Stimulated activated CD4-positive, alpha-beta T cell treated with anti-CD3 and anti-CD28 coated beads, Interleukin-12 subunit alpha, Interleukin-12 subunit beta, amount 100 ng/mL, for 48 hours (primary cell): ENCODE results near the gene HSCB.
A peak's percentile ranks its signal among the peaks of the same experiment; 100 is the strongest.
"Not testable (repeated sequence)": the region's sequence is repeated elsewhere in the genome, so short reads cannot be mapped to it uniquely, and the experiment has no call there.

ENCODE experiments used
- DNase-seq, 3 donors: peaks; one replicate each; pipeline ENCODE4 v3.0.0-alpha.2; 2020; ENCODE audit warnings: low read depth in 2 of 3, low spot score in 1 of 3

HSCB gene

DNA sequence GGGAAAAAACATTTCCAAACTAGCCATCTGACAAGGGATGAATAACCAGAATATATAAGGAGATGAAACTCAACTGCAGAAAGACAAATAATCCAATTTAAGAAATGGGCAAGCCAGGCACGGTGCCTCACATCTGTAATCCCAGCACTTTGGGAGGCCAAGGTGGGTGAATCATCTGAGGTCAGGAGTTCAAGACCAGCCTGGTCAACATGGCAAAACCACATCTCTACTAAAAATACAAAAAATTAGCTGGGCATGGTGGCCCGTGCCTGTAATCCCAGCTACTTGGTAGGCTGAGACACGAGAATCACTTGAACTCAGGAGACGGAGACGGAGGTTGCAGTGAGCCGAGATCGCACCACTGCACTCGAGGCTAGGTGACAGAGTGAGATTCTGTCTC, 3.0 kb upstream of the HSCB start:
- DNase-seq: not testable (repeated sequence)

DNA sequence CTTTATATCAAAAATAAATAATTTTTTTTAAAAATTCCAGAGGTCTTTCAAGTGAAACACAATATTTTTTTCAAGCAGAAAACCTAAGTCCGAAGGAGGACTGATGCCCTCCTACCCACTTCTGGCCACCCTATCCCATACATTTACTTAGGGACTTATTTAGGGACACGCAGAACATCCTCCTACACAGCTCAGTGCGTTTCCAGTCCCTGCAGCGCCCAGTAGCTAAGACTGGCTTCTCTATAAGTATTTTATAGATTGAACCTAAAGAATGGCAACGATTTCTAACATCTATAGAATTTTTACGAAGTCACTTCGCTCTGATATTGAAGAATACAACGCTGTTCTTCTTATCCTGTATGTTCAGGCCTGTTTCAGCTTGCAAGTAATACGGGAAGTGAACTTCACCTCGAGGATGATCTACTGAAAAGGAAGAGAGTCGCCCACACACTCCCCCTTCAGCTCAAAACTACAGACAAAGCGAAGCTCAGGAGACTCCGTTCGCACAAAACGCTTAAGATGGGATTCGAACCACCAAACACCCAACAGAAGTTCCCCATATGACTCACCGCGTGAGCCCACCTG, 547 bp upstream of the HSCB start:
- DNase-seq: no peak

DNA sequence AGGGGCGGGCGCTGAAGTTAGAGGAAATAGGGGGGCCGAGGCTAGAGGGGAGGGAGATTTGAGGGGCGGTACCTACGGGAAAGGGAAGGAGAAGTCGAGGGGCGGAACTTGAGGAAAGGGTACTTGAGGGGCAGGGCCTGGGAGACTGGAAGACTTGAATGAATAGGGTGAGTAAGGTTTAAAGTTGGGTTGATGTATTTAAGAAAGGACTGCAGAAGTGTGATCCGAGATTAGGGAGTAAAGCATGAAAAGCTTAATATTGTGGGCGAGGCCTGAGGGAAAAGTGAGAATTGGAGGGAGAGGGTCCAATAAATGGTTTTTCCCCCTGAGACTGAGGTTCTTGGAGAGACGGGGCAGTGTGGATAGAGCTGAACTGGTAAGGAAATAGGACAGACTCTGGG, 723 bp downstream of the HSCB start:
- DNase-seq: peak in 1 of 3 donors; percentile 77

DNA sequence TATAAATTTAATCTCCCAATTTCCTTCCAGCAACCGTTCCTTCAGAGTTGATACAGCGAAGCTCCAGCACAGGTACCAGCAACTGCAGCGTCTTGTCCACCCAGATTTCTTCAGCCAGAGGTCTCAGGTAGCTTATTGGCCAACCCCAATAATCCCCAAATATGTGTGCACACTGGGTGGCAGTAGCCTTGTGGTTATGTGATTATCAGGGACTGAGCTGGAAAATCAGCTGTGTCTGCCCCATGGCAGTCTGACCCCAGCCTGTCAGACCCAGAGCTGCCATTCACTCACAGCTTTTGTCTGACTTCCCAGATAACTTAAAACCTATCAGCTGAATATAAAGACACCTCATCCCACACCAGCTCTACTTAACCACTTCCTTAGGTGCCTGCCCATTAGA, 2.0 kb downstream of the HSCB start:
- DNase-seq: no peak

DNA sequence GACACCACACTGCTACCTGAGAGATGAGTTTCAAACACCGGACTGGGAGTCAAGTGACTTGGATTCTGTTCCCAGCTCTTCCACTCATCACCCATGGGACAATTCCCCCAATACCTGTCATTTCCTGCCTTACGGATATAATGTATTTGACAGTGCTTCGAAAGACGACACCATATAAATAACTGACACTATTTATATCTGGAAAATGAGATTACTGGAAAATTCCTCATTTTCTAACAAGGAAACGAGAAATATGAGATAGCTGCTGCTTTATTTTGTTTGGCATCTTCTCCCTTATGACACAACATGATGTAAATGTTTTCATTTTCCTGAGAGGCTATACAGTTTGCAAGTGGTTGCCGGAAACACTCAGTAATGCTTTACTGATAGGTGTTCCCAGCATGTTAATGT, 8.6 kb downstream of the HSCB start:
- DNase-seq: no peak

DNA sequence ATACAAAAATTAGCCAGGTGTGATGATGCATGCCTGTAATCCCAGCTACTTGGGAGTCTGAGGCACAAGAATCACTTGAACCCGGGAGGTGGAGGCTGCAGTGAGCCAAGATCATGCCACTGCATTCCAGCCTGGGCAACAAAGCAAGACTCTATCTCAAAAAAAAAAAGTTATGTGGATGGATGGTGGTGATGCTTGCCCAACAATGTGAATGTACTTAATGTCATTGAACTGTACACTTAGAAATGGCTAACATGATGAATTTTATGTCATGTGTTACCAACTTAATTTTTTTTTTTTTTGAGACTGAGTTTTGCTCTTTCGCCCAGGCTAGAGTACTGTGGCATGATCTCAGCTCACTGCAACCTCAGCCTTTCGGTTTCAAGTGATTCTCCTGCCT, 12.7 kb downstream of the HSCB start:
- DNase-seq: not testable (repeated sequence)

DNA sequence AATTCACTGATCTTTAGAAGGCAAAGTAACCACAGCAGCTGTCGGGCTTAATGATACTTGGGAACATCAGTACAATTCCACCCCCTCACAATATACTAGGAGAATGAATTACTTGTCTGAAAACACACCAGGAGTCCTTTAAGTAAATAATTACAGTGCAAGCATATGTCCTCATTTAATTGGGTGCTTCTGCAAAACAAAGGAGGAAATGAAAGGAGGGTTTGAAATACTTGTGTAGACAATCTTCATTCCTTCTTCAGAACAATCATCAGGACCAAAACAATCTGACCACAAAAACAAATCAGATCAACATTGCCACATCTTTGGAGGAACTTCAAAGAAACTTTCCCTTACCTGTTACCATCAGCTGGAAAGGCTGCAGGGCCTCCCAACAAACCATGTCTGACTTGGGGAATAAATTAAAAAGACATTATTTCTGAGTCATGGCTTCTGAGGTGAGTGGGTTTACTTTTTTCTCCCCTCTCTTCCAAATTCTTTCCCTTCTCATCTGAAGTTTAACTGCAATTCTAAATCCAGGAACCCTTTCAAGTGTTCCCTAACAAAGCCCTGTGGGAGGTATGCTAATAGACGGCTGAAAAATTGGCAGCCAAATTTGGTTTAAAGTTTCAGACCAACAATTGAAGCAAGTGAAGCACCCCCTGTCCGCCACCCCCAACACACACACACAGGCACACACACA, 18.2 kb downstream of the HSCB start:
- DNase-seq: no peak

DNA sequence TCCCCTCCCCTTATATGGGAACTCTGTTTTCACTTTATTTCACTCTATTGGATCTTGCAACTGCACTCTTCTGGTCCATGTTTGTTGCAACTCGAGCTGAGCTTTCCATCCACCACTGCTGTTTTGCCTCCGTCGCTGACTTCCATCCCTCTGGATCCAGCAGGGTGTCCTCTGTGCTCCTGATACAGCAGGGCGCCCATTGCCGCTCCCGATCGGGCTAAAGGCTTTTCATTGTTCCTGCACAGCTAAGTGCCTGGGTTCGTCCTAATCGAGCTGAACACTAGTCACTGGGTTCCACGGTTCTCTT, 19.6 kb downstream of the HSCB start:
- no peak for DNase-seq

DNA sequence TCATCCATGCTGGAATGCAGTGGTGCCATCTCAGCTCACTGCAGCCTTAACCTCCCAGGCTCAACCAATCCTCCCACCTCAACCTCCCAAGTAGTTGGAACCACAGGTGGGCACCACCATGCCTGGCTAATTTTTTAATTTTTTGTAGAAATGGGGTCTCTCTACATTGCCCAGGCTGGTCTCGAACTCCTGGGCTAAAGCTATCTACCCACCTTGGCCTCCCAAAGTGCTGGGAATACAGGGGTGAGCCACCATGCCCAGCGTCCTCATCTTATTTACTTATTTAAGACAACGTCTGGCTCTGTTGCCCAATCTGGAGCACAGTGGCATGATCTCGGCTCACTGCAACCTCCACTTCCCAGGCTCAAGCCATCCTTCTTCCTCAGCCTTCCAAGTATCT, 20.2 kb downstream of the HSCB start:
- not testable (repeated sequence) for DNase-seq

DNA sequence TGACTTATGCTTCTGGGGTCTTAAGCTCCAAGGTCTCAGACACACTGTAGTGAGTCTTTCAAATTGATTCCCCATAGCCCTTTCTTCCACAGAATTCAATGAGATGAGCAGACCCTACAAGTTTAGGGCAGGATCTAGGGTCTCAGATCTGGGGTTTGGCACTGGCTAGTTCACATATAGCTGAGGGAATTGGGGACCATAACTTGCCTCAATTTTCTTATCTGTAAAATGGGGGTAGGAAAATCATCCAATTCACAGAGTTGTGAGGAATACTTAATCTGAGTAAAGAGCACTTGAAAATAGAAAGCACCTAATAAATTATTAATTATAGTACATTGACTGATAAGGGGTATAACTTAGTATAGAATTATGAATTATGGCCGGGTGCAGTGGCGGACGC, 24.8 kb downstream of the HSCB start:
- no peak for DNase-seq

DNA sequence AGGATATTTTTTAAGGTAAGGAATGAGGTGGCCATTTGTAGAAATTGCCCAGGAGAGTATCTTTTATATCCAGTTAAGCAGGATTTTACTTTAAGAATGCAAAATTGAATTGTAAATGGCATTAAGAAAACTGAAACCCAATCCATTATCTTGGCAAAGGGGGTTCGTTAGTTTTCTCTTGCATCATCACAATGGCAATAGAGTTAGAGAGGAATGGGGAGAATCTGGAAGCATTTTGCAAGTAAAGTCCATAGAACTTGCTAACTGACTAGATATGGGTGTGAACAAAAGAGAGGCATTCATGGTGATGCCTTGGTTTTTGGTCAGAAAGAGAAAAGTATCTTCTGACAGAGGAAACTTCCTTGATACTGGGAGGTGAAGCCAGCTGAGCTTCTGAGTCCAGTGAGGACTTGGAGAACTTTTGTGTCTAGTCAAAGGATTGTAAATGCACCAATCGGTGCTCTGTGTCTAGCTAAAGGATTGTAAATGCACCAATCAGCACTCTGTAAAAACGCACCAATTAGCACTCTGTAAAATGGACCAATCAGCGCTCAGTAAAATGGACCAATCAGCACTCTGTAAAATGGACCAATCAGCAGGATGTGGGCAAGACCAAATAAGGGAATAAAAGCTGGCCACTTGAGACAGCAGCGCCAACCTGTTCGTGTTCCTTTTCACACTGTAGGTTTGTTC, 27.0 kb downstream of the HSCB start:
- no peak for DNase-seq

DNA sequence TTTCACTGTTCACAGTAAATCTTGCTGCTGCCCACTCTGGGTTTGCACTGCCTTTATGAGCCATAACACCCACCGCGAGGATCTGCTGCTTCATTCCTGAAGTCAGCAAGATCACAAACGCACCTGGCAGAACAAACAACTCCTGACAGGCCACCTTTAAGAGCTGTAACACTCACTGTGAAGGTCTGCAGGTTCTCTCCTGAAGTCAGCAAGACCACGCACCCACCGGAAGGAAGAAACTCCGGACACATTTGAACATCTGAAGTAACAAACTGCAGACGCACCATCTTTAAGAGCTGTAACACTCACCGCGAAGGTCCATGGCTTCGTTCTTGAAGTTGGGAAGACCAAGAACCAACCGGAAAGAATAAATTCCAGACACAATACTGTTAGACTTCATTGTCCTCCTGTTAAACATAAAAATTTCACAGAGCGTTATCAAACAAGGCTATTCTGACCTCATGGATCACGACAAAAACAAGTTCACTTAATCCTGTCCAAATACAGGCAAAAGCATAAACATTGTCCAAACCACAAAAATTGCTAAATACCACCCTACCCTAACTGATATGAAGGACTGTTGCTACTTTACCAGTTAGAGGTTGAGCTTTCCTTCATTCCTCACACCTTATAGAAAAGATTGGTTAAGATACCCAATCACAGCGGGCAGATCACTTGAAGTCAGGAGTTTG, 27.7 kb downstream of the HSCB start:
- no peak for DNase-seq

DNA sequence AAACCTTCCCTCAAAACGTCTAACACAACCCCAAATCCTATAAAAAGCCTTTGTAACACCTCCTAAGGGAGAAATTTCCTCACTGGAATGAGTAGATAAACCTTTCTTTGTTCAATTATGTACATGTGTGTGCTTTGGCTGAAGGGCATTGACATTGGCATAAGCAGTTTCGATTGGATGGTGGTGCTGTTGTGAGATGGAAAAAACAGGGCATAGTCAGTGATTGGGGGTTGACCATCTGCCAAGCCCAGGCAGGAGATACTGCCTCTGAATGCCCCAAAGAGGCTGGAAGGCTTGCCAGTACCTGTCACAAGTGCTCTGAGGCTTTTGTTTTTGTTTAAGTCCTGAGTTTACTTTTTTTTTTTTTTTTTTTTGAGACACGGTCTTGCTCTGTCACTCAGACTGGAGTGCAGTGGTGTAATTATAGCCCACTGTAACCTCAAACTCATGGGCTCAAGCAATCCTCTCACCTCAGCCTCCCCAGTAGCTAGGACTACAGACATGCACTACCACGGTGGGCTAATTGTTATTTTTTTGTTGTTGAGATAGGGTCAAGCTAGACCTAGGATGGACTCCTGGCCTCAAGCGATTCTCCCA, 29.5 kb downstream of the HSCB start:
- DNase-seq: no peak

DNA sequence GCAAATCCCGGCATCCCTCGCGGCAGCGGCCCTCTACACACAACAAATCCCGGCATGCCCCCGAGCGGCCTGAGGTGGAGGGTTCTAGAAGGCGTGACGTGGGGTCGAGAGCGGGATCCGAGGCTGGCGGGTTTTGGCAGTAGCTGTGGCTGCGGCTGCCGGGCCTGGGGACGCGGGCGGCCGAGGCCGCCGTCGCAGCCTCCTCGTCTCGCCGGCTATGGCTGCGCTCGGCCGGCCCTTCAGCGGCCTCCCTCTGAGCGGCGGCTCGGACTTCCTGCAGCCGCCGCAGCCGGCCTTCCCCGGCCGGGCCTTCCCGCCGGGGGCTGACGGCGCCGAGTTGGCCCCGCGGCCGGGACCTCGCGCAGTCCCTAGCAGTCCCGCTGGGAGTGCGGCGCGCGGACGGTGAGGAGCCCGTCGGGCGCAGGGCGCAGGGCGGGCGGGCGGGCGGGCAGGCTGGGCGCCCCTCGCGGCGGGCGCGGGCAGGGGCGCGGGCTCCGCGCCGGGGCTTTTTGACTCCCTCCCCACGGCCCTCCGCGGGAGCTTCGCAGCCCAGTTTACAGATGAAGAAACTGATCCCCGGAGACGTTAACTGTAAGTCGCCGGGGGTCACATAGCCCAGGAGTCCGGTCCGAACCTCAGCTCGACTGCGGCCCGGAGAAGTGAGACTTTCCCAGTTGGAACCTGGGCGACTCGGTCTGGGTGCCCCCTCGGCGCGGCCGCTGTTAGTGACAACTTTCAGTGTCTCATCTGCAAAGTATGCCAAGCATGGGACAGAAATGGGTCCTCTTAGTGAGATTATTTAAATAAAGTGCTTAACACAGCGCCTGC, 31.0 kb downstream of the HSCB start, which contains the start of gene CCDC117:
Gene CCDC117 (plus strand): TSS at position 63 of the 828 bp plus-strand sequence. CDS start 155 bp downstream, at position 218.
- DNase-seq: peak; percentile 89 to 92 (median 91)

DNA sequence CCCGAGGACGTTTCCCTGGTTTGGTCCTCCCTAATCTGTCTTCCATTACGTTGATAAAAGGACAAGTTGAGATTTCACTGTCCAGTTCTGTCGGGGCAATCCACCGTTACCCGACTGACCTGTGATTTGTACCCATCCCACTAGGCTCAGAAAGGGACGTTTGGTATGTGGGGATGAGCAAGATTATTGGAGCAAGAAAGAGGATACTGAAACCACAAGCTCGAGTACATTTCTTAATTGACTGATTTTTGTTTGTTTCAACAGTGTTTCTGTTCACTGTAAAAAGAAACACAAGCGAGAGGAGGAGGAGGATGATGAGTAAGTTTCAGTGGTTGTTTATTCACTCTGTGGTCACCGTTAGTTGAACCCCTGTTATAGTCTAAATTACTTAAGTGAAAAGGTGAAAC, 31.6 kb downstream of the HSCB start:
- no peak for DNase-seq

DNA sequence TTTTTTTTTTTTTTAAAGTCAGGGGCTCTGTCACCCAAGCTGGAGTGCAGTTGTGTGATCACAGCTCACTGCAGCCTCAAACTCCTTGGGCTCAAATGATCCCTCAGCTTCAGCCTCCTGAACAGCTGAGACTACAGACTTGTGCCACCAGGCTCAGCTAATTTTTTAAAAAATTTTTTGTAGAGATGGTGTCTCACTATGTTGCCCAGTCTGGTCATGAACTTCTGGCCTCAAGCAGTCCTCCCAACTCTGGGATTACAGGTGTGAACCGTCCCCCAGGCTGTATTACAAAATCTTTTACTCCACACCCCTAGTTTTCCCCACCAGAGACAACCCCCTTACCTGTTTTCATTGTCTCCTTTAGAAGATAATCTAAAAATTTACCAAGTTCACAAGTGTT, 32.5 kb downstream of the HSCB start:
- DNase-seq: no peak

DNA sequence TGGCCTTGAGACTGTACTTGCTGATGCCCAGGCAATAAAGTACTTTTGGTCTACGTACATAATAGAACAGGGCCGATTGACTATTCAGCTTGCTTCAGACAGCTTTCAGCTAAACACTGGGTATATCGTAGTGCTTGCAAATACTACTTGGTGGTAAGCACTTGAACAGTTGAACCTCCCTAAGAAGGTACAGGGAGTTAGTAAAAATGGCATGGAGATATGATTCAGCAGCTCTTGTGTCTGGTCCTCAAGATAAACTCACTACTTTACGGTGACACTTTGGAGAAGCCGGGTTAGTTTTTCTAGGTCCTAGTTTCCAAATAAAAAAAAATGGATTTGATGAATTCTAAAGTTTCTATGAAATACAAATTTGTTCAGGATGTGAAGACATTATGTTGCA, 38.0 kb downstream of the HSCB start:
- no peak for DNase-seq

DNA sequence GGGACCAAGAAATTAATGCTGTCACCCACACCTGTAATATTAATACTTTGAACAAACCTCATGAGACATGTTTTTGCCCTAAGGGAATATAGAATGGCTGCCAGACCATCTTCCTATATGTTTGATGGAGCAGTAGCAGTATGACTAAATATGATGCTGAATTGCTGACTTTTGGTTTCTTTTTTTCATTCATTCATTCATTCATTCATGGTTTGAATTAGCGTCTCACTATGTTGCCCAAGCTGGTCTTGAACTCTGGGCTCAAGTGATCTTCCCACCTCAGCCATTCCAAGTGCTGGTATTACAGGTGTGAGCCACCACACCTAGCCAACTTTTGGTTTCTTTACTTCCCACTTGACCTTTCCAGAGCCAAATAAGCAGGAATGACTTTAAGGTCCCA, 38.5 kb downstream of the HSCB start:
- no peak for DNase-seq

DNA sequence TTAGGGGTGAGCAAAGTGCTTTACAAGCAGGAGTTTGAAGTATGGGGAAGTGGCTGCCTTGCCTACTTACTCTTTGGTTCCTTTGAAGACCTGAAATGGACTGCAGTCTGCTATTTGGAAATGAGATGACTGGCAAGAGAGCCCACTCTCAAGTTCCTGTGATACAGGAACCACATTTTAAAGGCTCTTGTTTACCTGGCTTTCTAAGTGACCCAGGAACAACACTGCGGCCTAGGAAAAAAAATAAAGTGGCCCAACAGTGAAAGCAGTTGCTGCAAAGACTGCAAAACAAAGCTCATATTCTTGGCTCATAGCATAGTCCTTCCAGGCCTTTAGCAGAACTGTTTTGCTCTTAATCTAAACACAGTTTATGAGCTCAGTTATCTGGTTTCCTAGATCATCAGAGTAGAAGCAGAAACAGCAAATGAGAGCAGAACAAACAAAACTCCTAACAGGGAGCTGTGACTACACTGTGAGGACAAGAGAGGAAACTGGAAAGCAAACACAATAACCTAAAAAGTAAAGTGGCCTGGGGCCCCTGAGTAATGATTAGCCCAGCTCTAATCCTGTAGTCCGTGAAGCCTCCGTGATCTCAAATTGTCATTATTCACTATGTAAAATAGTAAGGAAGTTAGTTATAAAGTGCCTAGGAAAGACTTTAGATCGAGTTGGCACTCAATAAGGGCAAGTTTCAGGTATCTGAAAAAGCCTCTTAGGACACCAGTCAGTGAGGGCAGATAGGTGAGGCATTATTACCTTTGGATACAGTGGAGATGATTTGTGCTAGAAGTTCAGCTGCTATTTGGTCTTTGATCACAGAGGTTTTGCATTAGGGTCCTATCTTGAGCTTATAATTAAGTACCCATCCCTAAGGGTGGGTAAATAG, 42.2 kb downstream of the HSCB start:
- DNase-seq: no peak

DNA sequence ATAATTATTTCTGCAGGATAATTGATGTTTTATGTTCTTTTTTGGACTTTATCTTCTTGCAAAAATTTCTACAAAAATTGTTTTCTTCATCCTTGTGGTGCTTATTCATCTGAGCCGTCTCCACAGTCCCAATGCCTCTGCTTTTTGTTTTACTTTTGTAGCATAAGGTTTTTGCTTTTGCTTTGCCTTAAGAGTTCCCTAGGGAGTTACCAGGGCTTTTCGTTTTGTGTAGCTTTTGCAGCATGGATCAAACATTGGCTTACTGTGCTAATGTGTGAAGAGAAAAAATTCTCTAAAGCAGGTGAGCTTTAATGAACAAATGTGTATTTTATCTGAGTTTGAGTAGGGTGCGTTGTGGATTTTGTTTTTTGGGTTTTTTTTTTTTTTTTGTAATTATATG, 46.8 kb downstream of the HSCB start:
- DNase-seq: no peak
